ENCODE results near the gene NUCKS1.

NUCKS1 gene

DNA sequence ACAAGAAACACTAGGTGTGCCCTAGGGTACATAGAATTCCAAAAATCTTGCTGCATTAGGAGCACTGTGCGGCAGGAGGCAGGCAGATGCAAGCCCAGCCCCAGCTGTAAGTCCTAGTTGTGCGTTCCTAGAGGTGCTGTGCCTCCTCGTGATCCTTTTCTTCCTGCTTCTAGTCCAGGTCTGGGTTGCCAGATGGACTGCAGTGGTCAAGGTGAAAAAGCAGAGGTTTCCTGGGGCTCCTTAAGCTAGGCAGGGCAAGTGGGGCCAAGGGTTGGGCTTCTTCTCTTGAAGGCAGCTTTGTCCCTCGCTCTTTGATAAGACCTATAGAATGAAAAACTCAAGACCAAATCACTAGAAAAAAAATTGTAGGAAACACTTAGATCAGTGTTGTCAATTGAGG, 48.1 kb downstream of the NUCKS1 start:
- no peak for DNase-seq (ENCODE audit: extremely low read depth in 1 of 2, low read depth in 1 of 2)

DNA sequence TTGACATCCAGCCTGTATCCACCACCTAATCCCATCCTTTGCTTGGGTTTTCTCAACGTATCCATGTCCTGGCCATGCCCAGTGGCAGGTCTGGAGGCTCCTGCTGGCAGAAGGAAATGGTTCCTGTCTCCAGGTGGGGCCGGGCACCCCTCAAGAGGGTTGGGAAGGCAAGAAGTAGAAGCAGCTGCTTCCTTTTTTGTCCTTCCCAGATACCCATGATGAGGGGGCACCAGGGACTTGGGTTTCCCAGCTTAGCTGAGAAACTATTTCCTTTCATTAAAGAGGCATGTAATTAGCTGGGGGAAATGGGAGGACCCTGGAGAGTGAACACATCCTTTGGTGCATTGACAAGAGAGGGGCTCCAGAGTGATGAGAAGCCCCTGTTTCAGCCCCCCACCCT, 48.6 kb downstream of the NUCKS1 start:
- no peak for DNase-seq (ENCODE audit: extremely low read depth in 1 of 2, low read depth in 1 of 2)

DNA sequence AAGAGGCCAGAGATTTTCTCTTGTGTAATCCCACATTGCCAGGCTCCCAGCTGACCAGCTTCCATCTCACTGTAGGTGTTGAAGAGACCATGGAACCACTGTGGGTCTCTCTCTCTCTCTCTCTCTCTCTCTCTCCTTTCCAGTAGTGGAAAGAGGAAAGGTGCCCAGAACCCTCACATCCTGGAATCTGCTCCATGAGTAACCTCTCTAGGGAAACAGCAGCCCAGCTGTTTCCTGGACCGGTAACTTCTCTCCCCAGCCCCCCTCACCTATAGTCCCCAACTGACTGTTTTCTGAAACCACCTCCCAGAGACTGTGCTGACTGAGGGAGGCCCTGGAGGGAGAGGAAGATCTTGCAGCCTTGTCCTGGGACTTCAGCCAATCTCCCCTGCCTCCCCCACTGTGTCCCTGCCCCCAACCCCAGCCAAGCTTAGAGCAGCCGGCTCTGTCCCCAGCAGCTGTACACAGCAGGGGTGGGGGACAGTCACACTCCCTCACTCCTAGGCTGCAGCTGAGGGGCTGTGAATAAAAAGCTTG, 49.0 kb downstream of the NUCKS1 start:
- DNase-seq (ENCODE audit: extremely low read depth in 1 of 2, low read depth in 1 of 2), result no peak

DNA sequence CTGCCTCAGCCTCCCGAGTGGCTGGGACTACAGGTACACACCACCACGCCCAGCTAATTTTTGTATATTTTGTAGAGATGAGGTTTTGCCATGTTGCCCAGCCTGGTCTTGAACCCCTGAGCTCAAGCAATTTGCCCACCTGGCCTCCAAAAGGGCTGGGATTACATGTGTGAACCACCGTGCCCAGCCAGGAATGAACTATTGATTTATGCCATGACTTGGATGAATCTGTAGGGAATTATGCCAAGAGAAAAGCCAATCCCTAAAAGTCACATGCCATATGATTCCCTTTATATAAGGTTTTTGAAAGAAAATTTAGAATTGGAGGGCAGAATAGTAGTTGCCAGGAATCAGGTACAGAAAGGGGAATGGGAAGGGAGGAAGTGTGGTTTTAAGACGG, 50.6 kb downstream of the NUCKS1 start:
- no peak for DNase-seq (ENCODE audit: extremely low read depth in 1 of 2, low read depth in 1 of 2)

DNA sequence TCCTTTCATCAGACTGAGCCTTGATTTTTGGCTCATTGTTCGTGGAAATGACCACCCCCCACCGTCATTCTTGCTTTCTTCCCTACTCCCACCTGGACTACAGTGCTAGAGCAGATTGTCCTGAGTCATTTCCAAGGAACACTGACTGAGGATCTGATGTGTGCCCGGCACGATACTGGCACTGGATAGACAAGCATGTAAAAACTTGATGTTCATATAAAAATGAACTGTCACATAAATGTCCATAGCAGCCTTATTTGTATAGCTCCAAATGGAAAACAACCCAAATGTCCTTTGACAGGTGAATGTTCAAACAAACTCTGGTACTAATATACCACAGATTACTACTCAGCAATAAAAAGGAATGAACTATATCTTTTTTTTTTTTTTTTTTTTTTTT, 51.1 kb downstream of the NUCKS1 start:
- DNase-seq (ENCODE audit: extremely low read depth in 1 of 2, low read depth in 1 of 2), result no peak

DNA sequence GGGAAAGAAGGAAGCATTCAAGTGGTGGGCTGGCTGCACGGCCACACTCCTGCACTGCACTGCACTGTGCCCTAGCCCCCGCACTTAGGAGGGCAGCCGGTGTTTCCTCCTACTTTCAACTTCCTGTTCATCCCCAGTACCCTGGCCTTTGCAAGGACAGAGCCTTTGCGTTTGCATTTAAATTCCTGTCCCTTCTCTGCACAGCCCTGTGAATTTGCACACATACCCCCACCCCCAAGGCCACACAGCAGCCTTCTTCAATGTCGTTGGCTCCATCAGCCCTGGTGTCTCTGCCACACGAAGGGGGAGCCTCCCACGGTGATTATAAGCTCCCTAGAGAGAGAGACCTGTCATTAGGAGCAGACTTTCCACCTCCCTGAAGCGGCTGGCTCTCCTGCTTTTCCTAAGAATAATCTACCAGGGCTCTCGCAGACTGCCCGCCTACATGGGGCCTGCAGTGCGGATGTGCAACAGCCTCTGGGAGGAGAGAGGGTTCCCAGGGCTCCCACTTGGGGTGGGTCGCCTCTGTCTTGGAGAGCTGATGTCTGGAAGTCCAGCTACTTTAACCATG, 56.5 kb downstream of the NUCKS1 start:
- DNase-seq (ENCODE audit: extremely low read depth in 1 of 2, low read depth in 1 of 2), result no peak

DNA sequence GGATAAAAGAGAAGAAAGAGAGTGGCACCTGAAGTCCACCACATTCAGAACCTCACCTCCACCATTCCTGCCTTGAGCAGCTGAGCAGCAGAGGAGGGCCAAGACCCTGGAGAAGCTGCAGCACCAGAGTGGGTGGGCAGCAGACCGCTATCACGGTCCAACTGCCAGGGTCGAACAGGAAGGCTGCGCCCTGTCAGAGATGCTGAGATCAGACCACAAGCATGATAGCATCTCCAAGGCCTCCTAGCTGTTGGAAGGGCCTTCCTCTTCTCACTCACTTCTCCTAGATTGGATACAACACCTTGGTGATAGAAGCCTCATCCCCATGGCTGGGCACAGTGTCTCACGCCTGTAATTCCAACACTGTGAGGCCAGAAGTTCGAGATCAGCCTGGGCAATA, 57.6 kb downstream of the NUCKS1 start:
- DNase-seq (ENCODE audit: extremely low read depth in 1 of 2, low read depth in 1 of 2), result no peak

DNA sequence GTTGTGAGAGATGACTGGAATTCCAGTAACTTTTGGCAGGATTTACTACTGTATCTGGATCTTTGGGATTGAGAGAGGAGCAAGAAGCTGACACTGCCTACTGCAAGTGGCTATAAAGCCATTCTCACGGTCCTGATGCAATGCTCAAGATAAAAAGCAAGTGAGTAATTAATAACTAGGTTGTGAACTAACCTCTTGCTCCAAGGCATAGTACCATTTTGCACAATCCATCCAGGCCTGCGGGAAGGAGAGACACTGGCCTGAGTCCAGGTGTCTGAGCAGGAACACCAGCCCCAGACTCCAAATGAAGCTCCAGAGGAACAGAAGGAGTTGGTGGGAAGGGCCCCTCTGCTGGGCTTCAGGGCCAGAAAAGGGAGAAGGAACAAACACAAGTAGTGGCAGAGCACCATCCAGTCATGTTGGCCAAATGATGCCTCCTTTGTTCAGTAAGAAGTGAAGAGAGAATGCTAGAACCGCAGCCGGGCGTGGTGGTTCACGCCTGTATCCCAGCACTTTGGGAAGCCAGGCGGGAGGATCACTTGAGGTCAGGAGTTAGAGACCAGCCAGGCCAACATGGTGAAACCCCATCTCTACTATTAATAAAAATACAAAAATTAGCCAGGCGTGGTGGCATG, 59.7 kb downstream of the NUCKS1 start:
- no peak for DNase-seq (ENCODE audit: extremely low read depth in 1 of 2, low read depth in 1 of 2)

DNA sequence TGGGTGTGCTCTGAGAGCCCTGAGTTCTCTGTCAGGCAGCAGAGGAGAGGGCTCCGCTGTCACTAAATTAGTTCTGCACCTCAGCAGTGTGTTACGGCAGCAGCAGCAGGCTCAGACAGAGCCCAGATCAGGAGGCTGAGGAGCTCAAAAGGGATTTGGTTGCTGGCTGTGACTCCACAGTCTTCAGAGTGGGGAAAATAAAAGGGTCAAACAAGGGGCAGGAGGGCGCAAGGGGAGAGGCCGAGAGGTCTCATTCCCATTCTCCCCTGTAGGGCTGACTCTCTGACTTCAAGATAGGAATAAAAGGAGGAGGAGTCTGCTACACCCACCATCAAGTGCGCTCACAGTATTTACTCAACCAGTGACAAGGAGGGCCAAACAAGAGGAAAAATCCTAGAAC, 60.5 kb downstream of the NUCKS1 start:
- no peak for DNase-seq (ENCODE audit: extremely low read depth in 1 of 2, low read depth in 1 of 2)

DNA sequence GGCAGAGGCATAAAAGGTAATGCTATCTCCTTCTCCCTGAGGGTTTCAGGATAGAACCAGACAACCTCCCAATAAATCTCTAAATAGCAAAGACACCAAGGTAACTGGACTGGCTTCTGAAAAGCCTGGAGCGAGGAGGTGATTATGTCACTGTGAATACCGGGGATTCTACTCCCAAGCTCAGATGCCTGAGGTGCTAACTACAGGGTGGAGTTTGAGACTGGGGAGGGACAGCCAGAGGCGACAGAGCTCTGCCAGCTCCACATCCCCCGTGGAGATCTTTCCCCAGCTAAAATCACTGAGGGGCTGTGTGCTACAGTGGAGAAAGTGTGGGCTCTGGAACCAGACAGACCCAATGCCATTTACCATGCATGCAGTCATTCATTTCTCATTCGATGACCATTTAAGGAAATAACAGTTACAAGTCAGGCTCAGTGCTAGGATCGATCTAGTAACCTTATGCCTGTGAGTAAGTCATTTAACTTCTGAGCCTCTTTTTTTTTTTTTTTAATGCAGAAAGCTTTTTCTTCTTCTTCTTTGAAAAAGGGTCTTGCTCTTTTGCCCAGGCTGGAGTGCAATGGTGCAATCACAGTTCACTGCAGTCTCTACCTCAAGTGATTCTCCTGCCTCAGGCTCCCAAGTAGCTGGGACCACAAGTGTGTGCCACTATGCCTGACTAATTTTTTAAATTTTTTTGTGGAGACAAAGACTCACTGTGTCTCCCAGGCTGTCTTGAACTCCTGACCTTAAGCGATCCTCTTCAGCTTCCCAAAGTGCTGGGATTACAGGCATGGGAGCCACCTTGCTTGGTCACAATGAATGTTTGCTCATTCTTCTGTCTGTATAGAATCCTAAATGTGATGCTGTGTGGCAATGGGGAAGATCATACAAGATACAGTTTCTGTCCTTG, 61.6 kb downstream of the NUCKS1 start:
- no peak for DNase-seq (ENCODE audit: extremely low read depth in 1 of 2, low read depth in 1 of 2)

DNA sequence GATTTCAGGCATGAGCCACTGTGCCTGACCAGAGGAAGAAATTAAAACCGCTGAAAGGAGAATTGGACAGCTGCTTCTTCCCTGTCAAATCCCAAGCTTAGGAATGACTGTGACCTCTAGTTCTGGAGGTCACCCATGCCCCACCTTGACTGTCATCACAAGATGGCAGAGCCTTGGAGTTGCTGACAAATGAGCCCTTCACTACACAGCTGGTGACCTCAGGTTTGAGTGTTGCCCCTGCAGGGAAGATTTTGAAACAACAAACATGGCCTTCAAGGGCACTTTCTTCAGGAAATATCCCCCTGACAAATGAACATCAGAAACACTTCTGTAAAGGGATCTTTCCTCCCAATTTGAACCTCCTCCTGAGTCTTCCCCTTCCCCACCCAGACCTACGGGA, 62.7 kb downstream of the NUCKS1 start:
- no peak for DNase-seq (ENCODE audit: extremely low read depth in 1 of 2, low read depth in 1 of 2)

DNA sequence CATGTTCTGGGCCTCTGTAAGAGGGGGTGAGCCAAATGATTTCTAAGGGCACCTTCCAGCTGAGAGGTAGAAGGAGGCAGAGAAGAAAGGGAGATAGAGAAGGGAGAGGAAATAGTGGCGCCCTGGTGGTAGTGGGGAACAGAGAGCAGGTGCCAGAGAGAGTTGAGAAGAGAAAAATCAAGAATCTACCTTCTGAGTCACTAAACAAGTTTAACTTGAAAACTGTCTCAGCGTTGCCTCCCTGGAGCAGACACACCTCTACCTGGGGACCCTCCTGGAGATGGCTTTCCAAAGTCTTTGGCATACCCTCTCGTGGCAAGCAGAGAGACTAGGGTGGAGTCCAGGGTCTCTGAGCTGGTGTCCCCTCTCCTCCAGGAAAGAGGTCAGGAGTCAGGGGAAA, 68.6 kb downstream of the NUCKS1 start:
- DNase-seq (ENCODE audit: extremely low read depth in 1 of 2, low read depth in 1 of 2), result no peak

DNA sequence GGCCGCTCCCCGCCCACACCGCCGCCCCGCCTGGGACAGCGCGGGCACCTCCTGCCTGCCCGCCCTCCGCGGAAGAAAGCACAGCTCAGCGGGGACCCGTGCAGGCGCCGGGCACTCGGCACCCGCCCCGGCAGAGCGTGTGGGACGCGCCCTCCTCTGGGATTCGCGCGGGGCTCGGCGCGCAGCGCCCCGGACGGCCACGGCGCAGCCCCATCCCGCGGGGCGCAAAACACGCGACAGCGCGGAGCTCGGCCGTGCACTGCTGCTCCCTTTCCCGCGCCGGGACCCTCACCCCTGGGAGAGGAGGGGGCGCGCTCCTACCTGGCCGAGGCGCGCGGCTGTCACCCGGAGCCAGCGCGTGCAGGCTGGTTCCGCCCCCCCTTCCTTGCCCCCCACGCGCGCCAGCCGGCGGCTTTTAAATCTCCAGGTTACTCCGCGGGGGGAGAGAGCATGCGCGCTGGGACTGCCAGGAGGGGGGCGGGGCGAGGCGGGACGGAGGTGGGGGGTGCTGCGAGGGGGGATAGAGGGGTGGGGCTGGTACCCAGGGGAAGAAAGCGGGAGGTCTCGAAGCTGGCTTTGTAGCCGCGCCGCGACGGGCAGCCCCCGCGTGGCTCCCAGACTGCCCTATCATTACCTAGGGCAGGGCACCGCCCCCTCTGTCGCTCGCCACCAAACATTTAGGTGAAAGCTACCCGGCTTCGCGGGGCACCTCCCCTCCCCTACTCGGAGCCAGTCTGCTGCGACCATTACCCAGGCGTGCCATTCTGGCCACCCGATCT, 69.7 kb downstream of the NUCKS1 start, which contains the start of gene SLC45A3:
Gene SLC45A3 (minus strand): TSS at position 437 of the 779 bp plus-strand sequence. CDS start 15,853 bp downstream, outside the sequence.
- no peak for DNase-seq (ENCODE audit: extremely low read depth in 1 of 2, low read depth in 1 of 2)

DNA sequence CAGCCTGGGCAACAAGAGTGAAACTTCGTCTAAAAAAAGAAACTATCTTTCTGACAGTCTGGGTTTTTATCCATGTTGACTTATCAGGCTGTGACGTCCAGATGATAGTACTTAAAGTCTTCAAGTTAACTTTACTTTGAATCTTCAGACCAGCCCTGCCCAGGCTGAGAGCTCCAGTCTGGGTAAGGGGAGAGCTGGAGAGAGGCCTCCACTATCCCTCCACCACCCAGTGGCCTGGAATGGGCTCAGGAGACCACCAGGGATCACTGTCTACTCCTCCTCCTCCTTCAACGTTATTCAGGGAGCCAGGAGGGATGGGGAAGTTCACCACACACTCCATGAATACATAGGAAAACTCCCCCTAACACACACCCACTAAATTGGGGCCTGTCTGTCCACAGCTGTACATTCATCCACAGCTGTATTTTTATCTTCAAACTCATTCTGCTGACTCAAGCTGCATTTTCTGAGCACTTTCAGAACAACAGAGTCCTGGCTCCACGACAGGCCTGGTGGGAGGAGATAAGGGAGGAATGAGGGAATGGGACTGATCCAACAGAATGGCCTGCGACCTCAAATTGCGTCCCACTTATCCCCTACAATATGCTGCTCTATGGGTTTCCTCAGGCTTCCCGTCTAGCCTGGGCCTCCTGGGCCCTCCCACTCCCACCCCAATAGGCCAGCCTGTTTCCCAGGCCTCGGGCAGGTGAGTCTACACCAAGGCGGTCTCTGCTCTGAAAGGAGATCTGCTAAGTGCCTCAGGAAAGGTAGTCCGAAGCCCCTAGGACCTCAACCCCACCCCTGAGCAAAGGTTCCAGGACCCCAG, 71.5 kb downstream of the NUCKS1 start:
- no peak for DNase-seq (ENCODE audit: extremely low read depth in 1 of 2, low read depth in 1 of 2)

DNA sequence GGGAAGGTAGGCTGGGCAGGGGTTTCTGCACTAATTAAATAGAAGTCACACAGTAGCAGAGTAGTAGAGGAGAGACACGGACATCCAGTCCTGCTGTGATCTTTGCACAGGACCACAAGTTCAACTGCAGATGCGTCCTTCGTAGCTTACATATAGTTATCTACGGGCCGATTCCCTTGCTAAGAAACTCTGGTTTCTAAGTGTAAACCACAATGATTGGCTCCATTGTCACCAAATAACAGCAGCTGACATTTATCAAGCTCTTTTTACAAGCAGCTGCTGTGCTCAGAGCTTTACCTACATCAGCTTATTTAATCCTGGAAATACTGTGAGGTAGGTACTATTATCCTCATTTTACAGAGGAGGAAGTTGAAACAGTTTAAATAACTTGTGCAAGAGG, 72.8 kb downstream of the NUCKS1 start:
- DNase-seq (ENCODE audit: extremely low read depth in 1 of 2, low read depth in 1 of 2), result no peak

DNA sequence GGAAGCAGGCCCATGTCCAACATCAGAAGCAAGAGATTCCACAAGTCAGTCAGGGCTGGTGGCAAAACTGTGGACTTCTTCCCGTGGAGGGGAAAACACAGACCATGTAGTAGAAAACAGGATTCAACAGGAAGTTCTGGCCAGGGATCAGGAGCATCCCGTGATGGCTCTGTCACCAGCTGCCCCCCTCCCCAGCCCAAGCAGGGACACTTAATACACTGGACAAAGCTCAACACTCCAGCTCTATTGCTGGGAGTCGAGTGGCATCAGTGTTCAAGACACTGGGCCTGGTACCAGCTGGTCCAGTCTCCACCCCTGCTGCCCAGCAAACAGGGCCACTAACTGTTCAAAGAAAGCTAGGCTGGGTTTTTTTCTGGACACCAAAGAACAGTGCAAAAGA, 73.4 kb downstream of the NUCKS1 start:
- no peak for DNase-seq (ENCODE audit: extremely low read depth in 1 of 2, low read depth in 1 of 2)

DNA sequence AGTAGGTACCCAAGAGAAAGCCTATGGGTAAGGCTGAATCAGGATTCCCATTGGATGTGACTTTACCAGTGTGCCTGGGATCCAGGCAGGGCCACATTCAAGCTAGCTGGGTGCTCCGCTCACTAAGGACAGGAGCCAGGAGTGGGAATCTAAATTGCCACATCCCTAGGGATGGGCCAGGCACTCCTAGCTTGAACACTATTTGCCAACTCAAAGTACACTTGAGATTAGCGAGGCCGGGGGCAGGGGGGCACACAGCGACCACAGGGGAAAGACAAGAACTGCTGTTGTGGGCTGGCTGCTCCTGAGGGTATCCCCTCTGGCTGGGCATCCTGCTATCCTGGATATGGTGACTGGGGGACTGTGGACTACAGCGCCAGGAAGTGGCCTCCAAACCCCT, 74.0 kb downstream of the NUCKS1 start:
- no peak for DNase-seq (ENCODE audit: extremely low read depth in 1 of 2, low read depth in 1 of 2)

DNA sequence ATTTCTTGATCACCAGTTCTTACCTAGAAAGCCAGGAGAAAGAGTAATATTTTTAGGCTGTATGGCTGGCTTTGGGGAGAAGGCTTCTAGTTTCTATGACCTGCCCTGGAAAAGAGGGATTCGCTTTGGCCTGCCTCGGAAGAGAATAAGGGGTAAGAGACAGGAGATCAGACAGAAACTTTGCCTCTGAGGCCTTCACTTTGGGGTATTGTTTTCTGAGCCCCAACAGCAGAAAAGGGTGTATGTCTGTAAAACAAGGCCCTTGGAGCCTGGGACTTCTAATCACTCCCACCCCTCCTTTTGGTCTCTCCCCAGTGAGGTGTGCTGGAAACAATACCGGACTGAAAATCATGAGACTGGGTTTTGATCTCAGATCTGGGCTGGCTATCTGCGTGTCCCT, 74.7 kb downstream of the NUCKS1 start:
- no peak for DNase-seq (ENCODE audit: extremely low read depth in 1 of 2, low read depth in 1 of 2)

DNA sequence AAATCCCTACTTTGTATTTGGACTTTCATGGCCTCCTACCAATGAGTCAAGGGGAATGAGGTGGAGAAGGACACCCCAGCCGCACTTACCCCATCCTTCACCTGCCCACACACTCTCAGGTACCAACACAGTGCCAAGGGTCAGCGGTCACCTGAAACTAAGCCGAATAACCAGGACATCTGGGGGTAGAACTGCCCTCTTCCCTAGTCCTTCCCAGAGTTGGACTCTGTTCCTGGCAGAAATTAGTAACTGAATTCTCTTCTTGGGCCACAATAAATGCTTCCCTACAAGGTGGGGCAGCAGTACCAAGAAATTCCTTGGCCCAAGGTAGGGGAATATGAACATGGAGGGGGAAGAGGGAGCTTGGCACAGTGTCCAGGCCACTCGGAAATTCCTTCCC, 77.0 kb downstream of the NUCKS1 start:
- DNase-seq (ENCODE audit: extremely low read depth in 1 of 2, low read depth in 1 of 2), result no peak

DNA sequence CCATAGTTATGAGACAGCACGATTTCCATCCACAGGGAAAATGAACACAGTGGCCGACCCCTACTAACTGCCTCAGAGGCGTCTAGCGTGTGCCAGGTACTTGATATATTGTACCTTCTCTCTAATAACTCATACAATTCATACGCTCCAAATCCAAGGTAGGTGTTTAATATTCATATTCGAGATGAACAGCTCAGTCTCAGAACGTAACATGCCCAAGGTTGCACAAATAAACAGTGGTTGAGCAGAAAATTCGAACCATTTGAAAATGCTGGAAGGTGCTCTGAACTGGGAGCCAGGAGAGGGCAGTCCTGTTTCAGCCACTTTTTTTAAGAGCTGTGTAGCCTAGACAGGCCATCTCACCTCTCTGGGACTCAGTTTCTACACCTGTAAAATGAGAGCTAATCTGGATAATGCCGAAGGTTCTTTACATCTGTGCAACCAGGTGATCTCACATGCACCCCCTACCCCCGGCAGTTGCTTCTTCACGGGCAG, 77.5 kb downstream of the NUCKS1 start:
- DNase-seq (ENCODE audit: extremely low read depth in 1 of 2, low read depth in 1 of 2), result no peak

Data from stimulated activated CD8-positive, alpha-beta memory T cell treated with anti-CD3 and anti-CD28 coated beads, Interleukin-7, amount 100 ng/mL, for 48 hours (primary cell).